DMS 273 treated with DMSO at 0.1 percent for 48 hours (cell line): Measurements from ENCODE around the gene CC2D2B.
"Not testable (repeated sequence)": the region's sequence is repeated elsewhere in the genome, so short reads cannot be mapped to it uniquely, and the experiment has no call there.

Experiments used
- DNase-seq: peaks from one replicate; lab custom pipeline; 2025; lab: John Stamatoyannopoulos, UW

The CC2D2B gene

GRCh38 chr10:96017191-96017687 is 109.5 kb downstream of the CC2D2B start:
- DNase-seq, result no peak

GRCh38 chr10:96021332-96021731 is 113.6 kb downstream of the CC2D2B start:
- no peak for DNase-seq

DNA sequence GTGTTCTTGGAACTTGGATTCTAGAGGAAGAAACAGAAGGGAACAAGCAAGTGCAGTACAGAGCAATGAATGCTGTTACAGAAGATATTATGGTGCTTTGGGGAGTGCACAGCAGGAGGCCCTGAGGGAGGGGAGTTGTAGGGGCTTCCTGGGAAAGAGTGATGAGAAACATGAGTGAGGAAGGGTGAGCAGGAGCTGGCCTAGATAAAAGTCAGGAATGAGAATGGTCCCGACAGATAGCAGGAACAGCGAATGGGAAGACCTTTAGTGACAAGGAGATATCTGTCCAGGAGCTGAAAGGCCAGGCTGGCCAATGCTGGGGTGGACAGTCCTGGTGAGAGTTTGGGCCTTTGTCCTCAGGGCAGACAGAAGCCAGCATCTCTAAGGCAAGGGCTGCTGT is 115.0 kb downstream of the CC2D2B start:
- DNase-seq, result no peak

DNA sequence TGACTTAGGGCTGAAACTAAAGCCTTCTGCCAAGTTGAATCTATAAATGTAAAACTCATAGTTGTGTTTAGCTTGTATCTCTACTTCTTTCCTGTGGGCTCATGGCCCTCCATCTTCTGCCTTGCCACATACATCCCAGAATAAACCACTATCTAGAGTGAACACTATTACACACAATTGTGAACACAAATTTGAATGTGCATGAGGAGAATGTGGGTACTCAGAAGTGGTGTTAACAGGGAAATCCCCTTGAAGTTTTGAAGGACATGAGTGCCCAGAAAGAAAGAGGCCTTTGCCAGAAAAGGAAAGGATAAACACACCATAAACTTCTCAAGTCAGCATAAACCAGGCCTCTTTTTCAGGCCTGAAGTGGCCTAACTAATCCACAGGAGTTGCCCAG is 115.4 kb downstream of the CC2D2B start:
- no peak for DNase-seq

- DNase-seq, result no peak
Observed at GRCh38 chr10:96025566-96025965, 117.8 kb downstream of the CC2D2B start.

DNA sequence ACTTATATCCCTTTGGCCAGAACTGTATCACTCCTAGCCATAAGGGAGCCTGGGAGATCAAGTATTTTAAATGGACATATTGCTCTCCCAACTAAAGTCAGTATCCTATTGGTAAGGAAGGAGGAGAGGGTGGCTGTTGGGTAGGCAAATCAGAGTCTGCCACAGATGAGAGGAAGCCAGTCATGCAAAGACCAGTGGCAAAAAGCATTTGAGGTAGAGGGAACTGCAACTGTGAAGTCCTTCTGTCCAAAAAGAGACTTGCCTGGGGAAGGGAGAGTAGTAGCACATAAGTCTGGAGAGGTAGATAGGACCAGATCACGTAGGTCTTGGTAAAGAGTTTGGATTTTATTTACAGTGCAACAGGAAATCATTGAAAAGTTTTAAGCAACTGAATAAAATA is 126.8 kb downstream of the CC2D2B start:
- no peak for DNase-seq

DNA sequence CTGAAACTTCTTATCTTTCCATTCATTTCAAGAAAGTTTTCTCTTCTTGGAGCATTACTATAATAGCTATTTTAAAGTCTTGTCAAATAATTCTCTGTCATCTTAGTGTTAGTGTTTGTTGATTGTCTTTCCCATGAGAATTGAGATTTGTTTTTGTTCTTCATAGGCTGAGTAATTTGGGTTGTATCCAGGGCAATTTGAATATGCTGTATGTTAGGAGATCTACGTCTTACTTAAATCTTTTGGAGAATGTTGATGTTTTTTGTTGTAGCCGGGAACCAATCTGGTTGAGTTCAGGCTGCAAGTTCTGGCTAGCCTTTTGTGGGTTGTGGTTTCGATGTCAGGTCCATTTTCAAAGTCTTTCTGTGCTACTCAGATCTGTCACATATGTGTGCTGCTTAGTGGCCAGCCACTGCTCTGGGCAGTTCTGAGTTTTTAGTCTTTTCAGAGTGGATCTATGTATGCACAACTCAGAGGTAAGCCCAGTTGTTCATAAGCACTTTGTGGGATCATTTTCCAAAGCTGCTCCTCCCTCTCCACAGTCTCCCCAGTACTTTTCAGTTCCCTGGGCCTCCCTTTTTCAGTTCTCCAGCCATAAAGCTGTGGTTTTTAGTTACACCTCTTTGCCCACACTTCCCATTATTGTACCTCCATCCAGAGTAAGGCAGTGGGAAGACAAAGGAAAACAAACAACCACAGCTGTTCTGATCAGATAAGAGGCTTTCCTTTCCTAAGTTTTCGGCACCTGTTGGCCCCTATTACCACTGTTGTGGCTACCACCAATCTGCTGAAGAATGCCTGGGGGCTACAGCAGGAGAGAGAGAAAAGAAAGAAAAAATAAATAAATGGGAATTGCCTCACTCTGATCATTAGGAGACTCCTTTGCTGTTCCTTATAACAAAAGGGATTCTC is 131.0 kb downstream of the CC2D2B start:
- DNase-seq, result no peak

DNA sequence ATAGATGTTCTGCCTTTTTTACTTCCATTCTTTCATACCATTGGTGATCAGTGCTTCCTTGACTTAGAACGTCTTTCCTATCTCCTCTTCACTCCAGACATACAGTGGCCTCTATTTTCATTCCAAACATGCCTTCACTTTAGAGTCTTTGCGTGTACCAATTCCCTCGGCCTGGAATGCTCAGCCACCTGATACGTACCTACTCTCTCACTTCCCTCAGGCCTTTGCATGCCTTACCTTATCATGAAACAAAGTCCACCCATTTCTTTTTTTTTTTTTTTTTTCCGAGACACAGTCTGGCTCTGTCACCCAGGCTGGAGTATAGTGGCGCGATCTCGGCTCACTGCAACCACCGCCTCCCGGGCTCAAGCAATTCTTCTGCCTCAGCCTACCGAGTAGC is 133.4 kb downstream of the CC2D2B start:
- no peak for DNase-seq

DNA sequence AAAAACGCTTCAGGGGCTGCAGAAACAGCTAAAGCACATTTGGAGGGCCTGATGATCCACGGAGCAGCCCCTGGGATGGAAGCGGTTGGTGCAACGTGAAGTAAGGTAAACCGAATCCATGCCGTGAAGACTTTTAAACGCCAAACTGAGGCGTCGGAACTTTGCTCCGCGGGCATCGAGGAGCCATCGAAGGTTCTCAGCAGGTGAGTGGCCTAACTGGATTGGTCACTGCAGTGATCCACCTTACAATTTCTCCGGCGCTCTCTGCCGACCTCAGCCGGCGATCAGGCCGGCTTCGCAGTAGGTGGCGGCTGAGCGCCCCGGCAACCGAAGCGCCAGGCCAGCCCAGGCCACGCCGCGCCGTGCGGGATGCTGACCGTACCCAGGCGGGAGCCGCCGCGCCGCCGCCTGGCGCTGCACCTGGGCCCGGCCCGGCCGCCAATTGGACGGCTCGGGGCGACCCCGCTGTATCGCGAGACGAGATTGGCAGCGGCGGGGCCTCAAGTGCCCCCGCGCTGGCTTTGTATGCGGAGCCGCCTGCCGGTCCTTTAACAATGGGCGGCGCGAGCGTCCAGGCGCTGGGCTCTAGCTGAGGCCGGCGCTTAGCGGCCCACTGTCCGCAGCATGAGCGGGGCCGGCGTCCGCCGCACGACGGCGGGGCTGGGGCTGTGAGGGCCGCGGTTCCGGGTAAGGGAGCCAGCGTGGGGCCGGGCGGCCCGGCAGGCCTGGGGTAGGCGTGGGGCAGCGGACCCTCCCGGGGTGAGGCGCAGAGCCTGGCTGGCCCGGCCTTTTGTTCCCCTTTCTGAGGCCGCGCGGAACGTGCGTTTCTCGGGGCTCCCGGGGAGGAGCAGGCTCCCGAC is 135.5 kb downstream of the CC2D2B start, which contains the start of gene CCNJ:
Gene CCNJ (plus strand): TSS at position 551 of the 860 bp plus-strand sequence. CDS start 811 bp downstream, outside the sequence.
- DNase-seq, result peak; percentile 49

DNA sequence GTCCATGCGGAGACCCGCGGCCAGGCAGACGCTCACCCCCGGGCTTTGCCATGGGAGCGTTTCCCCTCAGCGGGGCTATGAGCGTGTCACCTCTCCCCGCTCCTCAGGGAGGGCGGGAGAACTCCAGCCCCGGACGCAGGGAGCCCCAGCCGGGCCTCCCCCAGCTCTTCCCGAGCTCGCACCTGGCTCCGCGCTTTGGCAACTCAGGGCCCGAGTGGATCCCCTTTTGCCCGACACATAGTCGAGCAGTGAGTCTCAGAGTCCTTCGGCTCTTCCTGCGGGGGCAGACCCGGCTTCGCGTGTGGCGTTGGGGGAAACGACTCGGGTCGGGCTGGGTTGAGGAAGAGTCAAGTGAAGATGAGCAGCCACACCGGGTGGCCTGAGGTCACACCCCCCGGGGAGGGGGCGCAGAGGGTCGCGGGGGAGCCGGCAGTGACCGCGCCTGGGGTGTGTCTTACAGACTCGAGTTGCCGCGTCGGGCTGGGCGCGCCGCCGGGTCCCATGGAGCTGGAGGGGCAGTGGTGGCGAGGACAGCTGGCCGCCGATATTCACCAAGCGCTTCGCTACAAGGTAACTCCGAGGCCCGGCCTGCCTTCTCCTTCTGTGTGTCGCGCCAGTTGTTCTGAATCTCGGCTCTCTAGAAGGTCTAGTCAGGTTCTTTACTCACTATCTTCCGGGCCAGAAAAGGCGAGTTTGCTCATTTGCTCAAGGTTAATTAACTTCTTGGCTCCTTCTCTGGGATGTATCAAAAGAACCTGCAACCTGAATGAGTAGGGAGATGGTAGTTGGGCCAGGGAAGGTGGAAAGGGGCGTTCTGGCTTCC is 136.3 kb downstream of the CC2D2B start:
- DNase-seq, result no peak

DNA sequence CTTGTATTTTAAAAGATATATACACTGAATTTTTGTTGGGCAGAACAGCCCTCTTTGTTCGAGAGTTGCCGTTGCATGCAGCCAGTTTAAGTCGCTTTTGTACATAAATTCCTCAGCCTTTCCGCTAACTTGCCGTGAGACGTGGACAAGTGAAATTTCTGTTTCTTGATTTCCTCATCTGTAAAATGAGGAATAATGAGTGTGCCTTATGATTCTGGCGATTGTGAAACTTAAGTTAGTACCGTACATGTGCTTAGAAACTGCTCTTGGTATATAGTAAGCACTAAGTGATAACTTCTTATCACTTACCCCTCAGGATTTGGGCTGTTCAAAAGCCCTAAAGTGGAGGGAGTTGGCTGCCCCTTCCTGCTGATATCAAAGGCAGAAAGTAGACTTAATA is 137.0 kb downstream of the CC2D2B start:
- no peak for DNase-seq

DNA sequence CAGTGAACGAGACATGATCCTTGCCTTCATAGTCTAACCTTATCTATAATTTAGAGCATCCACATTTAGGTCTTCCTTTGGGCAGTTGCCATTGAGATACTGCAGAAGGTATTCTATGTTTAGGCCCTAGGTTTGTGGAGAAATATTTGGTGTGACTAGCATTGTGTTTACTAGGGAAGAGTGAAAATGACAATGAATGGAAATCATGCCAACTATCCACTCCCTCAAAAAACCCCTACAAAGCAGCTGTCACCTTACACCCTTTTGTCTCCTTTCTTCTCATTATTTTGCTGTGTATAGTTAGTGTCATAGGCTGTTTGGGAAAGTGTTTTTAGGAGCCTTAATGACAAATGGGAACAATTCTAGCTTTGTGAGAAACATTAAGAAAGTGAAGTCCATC is 138.8 kb downstream of the CC2D2B start:
- no peak for DNase-seq

DNA sequence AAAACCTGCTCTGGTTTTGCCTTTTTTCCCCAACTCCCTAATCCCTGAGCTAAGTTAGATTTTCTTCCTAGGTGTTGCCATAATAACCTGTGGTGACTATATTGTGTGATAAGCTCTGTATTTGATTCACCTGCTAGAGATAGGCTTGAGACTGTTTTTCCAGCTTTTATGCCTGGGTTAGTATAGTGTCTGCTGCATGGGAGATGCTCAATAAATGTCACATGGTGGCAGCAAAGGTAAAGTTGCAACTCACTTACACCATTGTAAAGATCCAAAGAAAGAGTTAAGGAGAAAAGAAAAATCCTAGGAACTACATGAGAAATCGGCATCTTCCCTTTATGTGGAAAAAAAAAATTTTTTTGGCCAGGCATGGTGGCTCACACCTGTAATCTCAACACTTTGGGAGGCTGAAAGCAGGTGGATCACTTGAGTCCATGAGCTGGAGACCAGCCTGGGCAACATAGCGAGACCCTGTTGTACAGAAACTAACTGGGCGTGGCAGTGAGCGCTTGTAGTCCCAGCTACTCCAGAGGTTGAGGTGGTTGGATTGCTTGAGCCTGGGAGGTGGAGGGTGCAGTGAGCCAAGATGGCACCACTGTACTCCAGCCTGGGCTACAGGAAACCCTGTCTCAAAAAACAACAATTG is 139.4 kb downstream of the CC2D2B start:
- no peak for DNase-seq

DNA sequence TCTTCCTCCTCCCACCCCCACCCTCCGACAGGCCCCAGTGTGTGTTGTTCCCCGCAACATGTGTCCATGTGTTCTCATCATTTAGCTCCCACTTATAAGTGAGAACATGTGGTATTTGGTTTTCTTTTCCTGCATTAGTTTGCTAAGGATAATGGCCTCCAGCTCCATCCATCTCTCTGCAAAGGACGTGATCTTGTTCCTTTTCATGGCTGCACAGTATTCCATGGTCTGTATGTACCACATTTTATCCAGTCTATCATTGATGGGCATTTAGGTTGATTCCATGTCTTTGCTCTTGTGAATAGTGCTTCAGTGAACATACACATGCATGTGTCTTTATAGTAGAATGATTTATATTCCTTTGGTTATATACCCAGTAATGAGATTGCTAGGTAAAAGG is 140.2 kb downstream of the CC2D2B start:
- not testable (repeated sequence) for DNase-seq

- no peak for DNase-seq
Observed at GRCh38 chr10:96049340-96049739, 141.6 kb downstream of the CC2D2B start.

- DNase-seq, result no peak
Observed at GRCh38 chr10:96053985-96054384, 146.2 kb downstream of the CC2D2B start.

GRCh38 chr10:96056787-96057186 is 149.0 kb downstream of the CC2D2B start:
- DNase-seq, result no peak

- DNase-seq, result no peak
Observed at GRCh38 chr10:96061232-96061631, 153.5 kb downstream of the CC2D2B start.

DNA sequence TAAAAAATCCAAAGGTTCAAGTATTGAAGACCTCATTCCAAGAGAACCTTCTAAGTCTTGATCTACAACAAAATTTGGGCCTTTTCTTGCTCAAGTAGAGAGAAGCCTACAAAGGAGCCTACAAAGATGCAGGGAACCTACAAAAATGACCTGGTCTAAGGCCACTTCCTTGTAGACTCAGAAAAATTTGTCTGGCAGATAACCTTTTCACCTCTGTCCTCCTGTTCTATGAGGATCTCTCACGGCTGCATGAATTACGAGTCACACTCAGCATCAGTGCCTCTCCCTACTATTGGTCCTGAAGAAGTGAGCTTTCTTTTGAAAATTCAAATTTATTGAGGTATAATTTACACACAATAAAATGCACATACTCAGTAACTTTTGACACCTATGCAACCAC is 164.9 kb downstream of the CC2D2B start:
- DNase-seq, result no peak

- DNase-seq, result no peak
Observed at GRCh38 chr10:96073722-96074121, 165.9 kb downstream of the CC2D2B start.

DNA sequence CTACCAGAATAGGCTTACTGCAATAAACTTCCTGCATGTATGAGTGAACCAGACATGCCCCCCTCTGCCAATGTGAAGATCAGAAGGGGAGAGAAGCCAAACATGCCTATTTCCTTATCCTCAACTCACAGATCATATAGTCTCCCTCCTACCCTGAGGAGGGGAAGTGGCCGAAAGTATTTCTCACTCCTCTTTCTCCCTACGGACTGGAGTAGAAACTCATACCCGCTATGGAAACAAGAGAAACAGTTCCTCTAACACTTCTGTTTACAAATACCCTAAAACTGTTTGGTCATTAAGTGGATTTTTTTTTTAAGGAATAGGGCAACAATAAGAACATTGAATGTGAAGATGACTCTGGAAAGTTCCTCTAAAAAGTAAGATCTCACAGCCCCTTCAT is 167.0 kb downstream of the CC2D2B start:
- DNase-seq, result no peak
